ENCODE data around the gene EGR1.

GRCh38 chr5:138508958-138509357 lies 43.7 kb downstream of the EGR1 start:
- no peak for TF ChIP-seq CTCF (IDR thresholded peaks at IDR 0.05; ENCODE audit: insufficient read depth, low read length)
- TF ChIP-seq POLR2AphosphoS5 (IDR thresholded peaks at IDR 0.05; ENCODE audit: low read depth) = no peak
- TF ChIP-seq REST (IDR thresholded peaks at IDR 0.05; ENCODE audit: insufficient replicate concordance, low read depth) = no peak

Data from HL-60 (cell line).